Natural killer cell (primary cell): Measurements from ENCODE around the gene C1QL4. TPM values are rescaled to one million over a fixed set of nuclear protein-coding genes. Genes with fewer than 3 reads are reported as not detected.

ENCODE experiments used
- ATAC-seq, 3 donors: fragments of 150-1000 bp in 2 of 3; fragments of 200-7000 bp in 1 of 3; cut with Tn5 transposase; 1 replicate in 1 of 3; 2 replicates in 2 of 3; pipeline ENCODE4 v1.10.0; 2021; ENCODE audit warnings: mild to moderate bottlenecking in 2 of 3, moderate library complexity in 2 of 3
- DNase-seq, 2 donors: peaks; one replicate each; pipeline versions ENCODE4 v3.0.0 to v3.0.0-alpha.2; 2013 to 2021; ENCODE audit warnings: mixed read lengths in 1 of 2
- H3K27ac ChIP-seq: one replicate; pipeline ENCODE4 v1.5.1; 2013; ENCODE audit warnings: mild to moderate bottlenecking, low read length
- H3K27me3 ChIP-seq: one replicate; pipeline ENCODE4 v1.6.1; 2013; ENCODE audit warnings: low read length; ENCODE audit not compliant: control insufficient read depth, insufficient read depth
- H3K36me3 ChIP-seq: one replicate; pipeline ENCODE4 v1.6.1; 2013; ENCODE audit warnings: low read length; ENCODE audit not compliant: control insufficient read depth, insufficient read depth
- H3K4me1 ChIP-seq: one replicate; pipeline ENCODE4 v1.6.1; 2013; ENCODE audit warnings: low read length; ENCODE audit not compliant: control insufficient read depth, insufficient read depth
- H3K4me3 ChIP-seq: one replicate; pipeline ENCODE4 v1.5.1; 2013; ENCODE audit warnings: low read length
- H3K9me3 ChIP-seq: one replicate; pipeline ENCODE4 v1.6.1; 2013; ENCODE audit warnings: low read length; ENCODE audit not compliant: control insufficient read depth, insufficient read depth
- H3K27ac Mint-ChIP-seq, 2 donors: one replicate each; pipeline ENCODE4 v1.8.0; 2022; ENCODE audit warnings: mild to moderate bottlenecking in 2 of 2, mixed read lengths in 2 of 2, moderate library complexity in 1 of 2
- H3K27me3 Mint-ChIP-seq, 2 donors: one replicate each; pipeline ENCODE4 v1.8.0; 2022; ENCODE audit warnings: low read depth in 2 of 2, mixed read lengths in 2 of 2
- H3K36me3 Mint-ChIP-seq: one replicate; pipeline ENCODE4 v1.8.0; 2022; ENCODE audit warnings: mixed read lengths
- H3K4me1 Mint-ChIP-seq, 2 donors: one replicate each; pipeline ENCODE4 v1.8.0; 2022; ENCODE audit warnings: mixed read lengths in 2 of 2
- H3K4me3 Mint-ChIP-seq: one replicate; pipeline ENCODE4 v1.8.0; 2022; ENCODE audit warnings: mild to moderate bottlenecking, moderate library complexity, mixed read lengths
- H3K9me3 Mint-ChIP-seq, 2 donors: one replicate each; pipeline ENCODE4 v1.8.0; 2022; ENCODE audit warnings: mixed read lengths in 2 of 2
- WGBS: methylation state at CpG from one replicate; pipeline ENCODE4 v1.1.7; 2013; ENCODE audit warnings: missing lambda C conversion rate; ENCODE audit not compliant: insufficient coverage; 5-methylcytosine and 5-hydroxymethylcytosine counted together
- intact Hi-C: fragments of 100-400 bp; cut with micrococcal nuclease; formaldehyde crosslinking; loops from one replicate; pipeline ENCODE4 v1.14.2; 2022
- total RNA-seq, 4 donors: library from RNA; stranded (reverse); fragments of 120-200 nt in 1 of 4; gene quantifications; one replicate each; pipeline versions ENCODE4 v1.2.3 to v1.2.4, GENCODE V29; 2013 to 2022
- TF ChIP-seq, protein P1 (sequence below): fragments of 200-600 bp; IDR thresholded peaks from one replicate; pipeline ENCODE4 v1.8.0; 2022; ENCODE audit warnings: antibody characterized with exemption

Gene C1QL4
- total RNA-seq, 3 donors from 2014 or later (not counting 1 experiment from before 2014, with no cell fraction given), result not detected

- DNase-seq, result peak; percentile 29 to 88
Measured at GRCh38 chr12:49358483-49359141, 21.6 kb upstream of the C1QL4 start.

DNA sequence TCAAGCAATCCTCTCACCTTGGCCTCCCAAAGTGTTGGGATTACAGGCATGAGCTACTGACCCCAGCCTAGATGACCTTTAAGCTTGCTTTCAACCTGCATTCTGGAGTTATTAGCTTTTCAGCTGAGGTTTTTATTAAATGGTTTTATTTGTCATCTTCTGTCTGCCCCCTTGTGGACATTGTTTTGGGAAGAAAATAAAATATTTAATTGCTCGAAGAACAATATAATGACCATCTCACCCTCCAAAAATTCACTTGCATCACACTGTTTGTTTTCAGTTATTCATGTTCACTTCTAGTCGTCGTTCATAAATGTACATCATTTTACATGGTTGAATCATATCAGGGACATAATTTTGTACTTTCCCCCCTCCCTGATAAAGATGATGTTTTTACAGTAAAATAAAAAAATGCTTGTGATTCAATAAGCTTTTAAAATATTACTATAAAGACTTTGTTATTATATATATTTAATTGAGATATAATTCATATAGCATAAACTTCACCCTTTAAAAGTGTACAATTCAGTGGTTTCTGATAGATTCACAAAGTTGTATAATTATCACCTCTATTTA lies 20.2 kb upstream of the C1QL4 start:
- DNase-seq (peak in 1 of 2 donors; percentile 48), ATAC-seq (no peak)
- Histone ChIP-seq H3K9me3 (no peaks in the 10 kb centered on the region), H3K27me3 (peaks cover 2% of the 10 kb centered on the region), H3K36me3 (no peaks in the 10 kb centered on the region), H3K4me1 (no peaks in the 10 kb centered on the region), H3K4me3 (no peak overlapping the region), H3K27ac (no peak overlapping the region)
- TF ChIP-seq, protein P1, sequence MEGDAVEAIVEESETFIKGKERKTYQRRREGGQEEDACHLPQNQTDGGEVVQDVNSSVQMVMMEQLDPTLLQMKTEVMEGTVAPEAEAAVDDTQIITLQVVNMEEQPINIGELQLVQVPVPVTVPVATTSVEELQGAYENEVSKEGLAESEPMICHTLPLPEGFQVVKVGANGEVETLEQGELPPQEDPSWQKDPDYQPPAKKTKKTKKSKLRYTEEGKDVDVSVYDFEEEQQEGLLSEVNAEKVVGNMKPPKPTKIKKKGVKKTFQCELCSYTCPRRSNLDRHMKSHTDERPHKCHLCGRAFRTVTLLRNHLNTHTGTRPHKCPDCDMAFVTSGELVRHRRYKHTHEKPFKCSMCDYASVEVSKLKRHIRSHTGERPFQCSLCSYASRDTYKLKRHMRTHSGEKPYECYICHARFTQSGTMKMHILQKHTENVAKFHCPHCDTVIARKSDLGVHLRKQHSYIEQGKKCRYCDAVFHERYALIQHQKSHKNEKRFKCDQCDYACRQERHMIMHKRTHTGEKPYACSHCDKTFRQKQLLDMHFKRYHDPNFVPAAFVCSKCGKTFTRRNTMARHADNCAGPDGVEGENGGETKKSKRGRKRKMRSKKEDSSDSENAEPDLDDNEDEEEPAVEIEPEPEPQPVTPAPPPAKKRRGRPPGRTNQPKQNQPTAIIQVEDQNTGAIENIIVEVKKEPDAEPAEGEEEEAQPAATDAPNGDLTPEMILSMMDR, result peak; percentile 43
- intact Hi-C loops, result no loop called here
- Mint-ChIP-seq H3K27me3 (peaks cover 22 to 45% of the 10 kb centered on the region in 2 donors), H3K4me3 (no peak overlapping the region), H3K4me1 (peaks cover 7% of the 10 kb centered on the region in 2 donors), H3K36me3 (no peaks in the 10 kb centered on the region), H3K9me3 (no peaks in the 10 kb centered on the region), H3K27ac (no peak overlapping the region)
- 20% methylated on average over 1 of the region's 3 CpGs for WGBS

More at GRCh38 chr12:49358483-49359141, 21.6 kb upstream of the C1QL4 start:
- Histone ChIP-seq H3K27ac (no peak overlapping the region), H3K27me3 (no peaks in the 10 kb centered on the region), H3K4me1 (no peaks in the 10 kb centered on the region), H3K36me3 (no peaks in the 10 kb centered on the region), H3K9me3 (no peaks in the 10 kb centered on the region), H3K4me3 (no peak overlapping the region)
- 15% methylated on average over 6 of the region's 7 CpGs for WGBS
- Mint-ChIP-seq H3K4me3 (no peak overlapping the region), H3K27ac (no peak overlapping the region), H3K9me3 (no peaks in the 10 kb centered on the region), H3K4me1 (peaks cover 7% of the 10 kb centered on the region in 2 donors), H3K27me3 (peaks cover 16 to 33% of the 10 kb centered on the region in 2 donors), H3K36me3 (no peaks in the 10 kb centered on the region)
- intact Hi-C loops, result loop anchor here (1.0 kb wide), 2 partner anchors 156 to 222 kb away; no protein-coding TSS in a partner anchor
- TF ChIP-seq, protein P1, result peak; percentile 69
- peak; percentile 90 to 98 (median 97) for ATAC-seq

GRCh38 chr12:49355913-49356312 lies 18.9 kb upstream of the C1QL4 start:
- Mint-ChIP-seq H3K9me3 (no peaks in the 10 kb centered on the region), H3K27me3 (peaks cover 27 to 57% of the 10 kb centered on the region in 2 donors), H3K36me3 (no peaks in the 10 kb centered on the region), H3K4me3 (no peak overlapping the region), H3K4me1 (peaks cover 7% of the 10 kb centered on the region in 2 donors), H3K27ac (no peak overlapping the region)
- no peak for DNase-seq
- intact Hi-C loops, result no loop called here
- Histone ChIP-seq H3K9me3 (no peaks in the 10 kb centered on the region), H3K27me3 (peaks cover 2% of the 10 kb centered on the region), H3K27ac (no peak overlapping the region), H3K4me1 (no peaks in the 10 kb centered on the region), H3K4me3 (no peak overlapping the region), H3K36me3 (no peaks in the 10 kb centered on the region)
- 95% methylated on average over 8 of the region's 10 CpGs for WGBS
- TF ChIP-seq, protein P1, result no peak
- no peak for ATAC-seq
